ENCODE data around the gene SRRM1.
A peak's percentile ranks its signal among the peaks of the same experiment; 100 is the strongest.
"Not testable (repeated sequence)": the region's sequence is repeated elsewhere in the genome, so short reads cannot be mapped to it uniquely, and the experiment has no call there.

SRRM1 gene

GRCh38 chr1:24643363-24644099, 429 bp downstream of the SRRM1 start:
- DNase-seq, result peak; percentile 42

- peak; percentile 15 for DNase-seq
These were observed 940 bp downstream of the SRRM1 start for GRCh38 chr1:24644100-24644384.

GRCh38 chr1:24648919-24649318, 5.8 kb downstream of the SRRM1 start:
- no peak for DNase-seq

GRCh38 chr1:24652382-24652781, 9.3 kb downstream of the SRRM1 start:
- no peak for DNase-seq

GRCh38 chr1:24654010-24654409, 10.9 kb downstream of the SRRM1 start:
- DNase-seq, result no peak

- DNase-seq, result no peak
These were observed 12.9 kb downstream of the SRRM1 start for GRCh38 chr1:24656046-24656445.

GRCh38 chr1:24657781-24658180, 14.7 kb downstream of the SRRM1 start:
- DNase-seq, result no peak

GRCh38 chr1:24659166-24659904, 16.2 kb downstream of the SRRM1 start:
- no peak for DNase-seq

GRCh38 chr1:24659993-24660665, 17.0 kb downstream of the SRRM1 start:
- DNase-seq, result no peak

GRCh38 chr1:24664507-24665033, 21.5 kb downstream of the SRRM1 start:
- DNase-seq, result no peak

- no peak for DNase-seq
These were observed 23.7 kb downstream of the SRRM1 start for GRCh38 chr1:24666794-24667193.

- DNase-seq, result not testable (repeated sequence)
These were observed 28.3 kb downstream of the SRRM1 start for GRCh38 chr1:24671372-24671771.

- DNase-seq, result not testable (repeated sequence)
These were observed 29.6 kb downstream of the SRRM1 start for GRCh38 chr1:24672686-24673085.

- DNase-seq, result no peak
These were observed 30.2 kb downstream of the SRRM1 start for GRCh38 chr1:24673341-24673740.

- DNase-seq, result not testable (repeated sequence)
These were observed 35.3 kb downstream of the SRRM1 start for GRCh38 chr1:24678421-24678820.

- no peak for DNase-seq
These were observed 36.6 kb downstream of the SRRM1 start for GRCh38 chr1:24679725-24680124.

GRCh38 chr1:24683713-24684162, 40.6 kb downstream of the SRRM1 start:
- DNase-seq, result no peak

- no peak for DNase-seq
These were observed 44.9 kb downstream of the SRRM1 start for GRCh38 chr1:24688033-24688432.

- peak; percentile 69 for DNase-seq
These were observed 45.6 kb downstream of the SRRM1 start for GRCh38 chr1:24688621-24689195.

- DNase-seq, result no peak
These were observed 47.9 kb downstream of the SRRM1 start for GRCh38 chr1:24691051-24691450.

GRCh38 chr1:24692351-24692980, 49.4 kb downstream of the SRRM1 start:
- DNase-seq, result no peak

GRCh38 chr1:24693827-24694379, 50.8 kb downstream of the SRRM1 start:
- no peak for DNase-seq

Data from NCI-H345 (cell line).